ENCODE results near the gene MIDN.

GRCh38 chr19:1229056-1229923 is 19.1 kb upstream of the MIDN start:
- no peak for TF ChIP-seq POLR2AphosphoS5 (IDR thresholded peaks at IDR 0.05)
- TF ChIP-seq POLR2A (IDR thresholded peaks at IDR 0.05; ENCODE audit: low read depth) = no peak
- TF ChIP-seq CTCF (IDR thresholded peaks at IDR 0.05) = no peak
- no peak for TF ChIP-seq EP300 (IDR thresholded peaks at IDR 0.05)
